Measurements from ENCODE around the gene SORCS1. TPM values are rescaled to one million over a fixed set of nuclear protein-coding genes. Genes with fewer than 3 reads are reported as not detected.

SORCS1 gene
- total RNA-seq, 1 experiment from 2014 or later: 0.11 TPM

DNA sequence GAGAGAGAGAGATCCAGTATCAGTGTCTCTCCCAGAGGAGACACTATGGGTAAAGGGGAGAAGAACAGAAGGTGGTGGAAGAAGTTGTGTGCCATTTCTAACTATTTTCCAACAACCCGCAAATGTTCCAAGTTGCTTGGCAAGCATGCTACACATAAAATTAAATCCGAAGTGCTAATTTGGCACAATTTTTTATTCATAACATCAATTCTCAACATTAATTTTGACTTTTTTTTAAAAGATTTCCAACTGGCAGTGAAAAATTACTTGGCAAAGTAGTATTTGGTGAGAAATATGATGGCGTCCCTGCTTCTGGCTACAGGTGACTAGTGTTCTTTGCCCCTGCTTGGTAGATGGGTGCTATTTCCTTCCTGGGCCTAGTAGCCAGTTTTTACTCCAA lies 622.0 kb downstream of the SORCS1 start:
- no peak for TF ChIP-seq EZH2 (IDR thresholded peaks at IDR 0.05; ENCODE audit: low read length, unreplicated experiment)
- Histone ChIP-seq H4K20me1 (ENCODE audit: low read length) (no peaks in the 10 kb centered on the region), H3K9me3 (ENCODE audit: low read length) (no peaks in the 10 kb centered on the region), H3K9ac (ENCODE audit: low read length) (no peak overlapping the region), H3K36me3 (ENCODE audit: low read depth, low read length) (no peaks in the 10 kb centered on the region), H2AFZ (ENCODE audit: low read length) (no peak overlapping the region), H3K27ac (ENCODE audit: low read length) (no peak overlapping the region), H3K4me1 (ENCODE audit: insufficient read depth, low read length) (peaks cover 22% of the 10 kb centered on the region), H3K4me3 (ENCODE audit: low read length) (no peak overlapping the region), H3F3A (ENCODE audit: low read length, unreplicated experiment) (no peaks in the 10 kb centered on the region), H3K27me3 (ENCODE audit: low read length) (no peaks in the 10 kb centered on the region), H3K4me2 (ENCODE audit: low read length) (no peak overlapping the region), H3K9me2 (replicated peaks; ENCODE audit: low read length) (no peaks in the 10 kb centered on the region), H3K79me2 (ENCODE audit: low read length) (no peaks in the 10 kb centered on the region)
- DNase-seq (no peak), ATAC-seq (no peak)
- intact Hi-C loops (cut with micrococcal nuclease): no loop called here
- POLR2A ChIA-PET (ENCODE audit: unreplicated experiment): no interaction called here
- CTCF ChIA-PET: no interaction called here
- BruUV-seq (replicated peaks): no TSS peak

DNA sequence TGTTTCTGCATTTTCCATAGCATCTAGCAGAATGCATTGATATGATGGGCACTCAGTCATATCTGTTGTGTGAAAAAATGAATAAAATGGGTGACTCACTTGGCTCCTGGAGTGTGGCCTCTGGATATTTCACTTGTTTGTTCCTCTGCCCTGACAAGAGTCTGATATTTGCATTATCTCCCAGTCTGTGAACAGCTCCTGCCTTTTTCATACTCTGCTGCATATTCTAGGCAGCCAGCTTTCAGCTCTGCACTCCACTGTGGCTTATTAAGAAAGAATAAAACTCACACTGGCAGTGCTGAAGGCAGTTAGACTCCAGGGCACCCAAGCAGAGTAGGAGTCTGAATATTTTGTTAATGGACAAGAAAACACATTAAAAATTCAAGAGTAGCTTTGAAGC lies 623.9 kb downstream of the SORCS1 start:
- TF ChIP-seq, protein P1, sequence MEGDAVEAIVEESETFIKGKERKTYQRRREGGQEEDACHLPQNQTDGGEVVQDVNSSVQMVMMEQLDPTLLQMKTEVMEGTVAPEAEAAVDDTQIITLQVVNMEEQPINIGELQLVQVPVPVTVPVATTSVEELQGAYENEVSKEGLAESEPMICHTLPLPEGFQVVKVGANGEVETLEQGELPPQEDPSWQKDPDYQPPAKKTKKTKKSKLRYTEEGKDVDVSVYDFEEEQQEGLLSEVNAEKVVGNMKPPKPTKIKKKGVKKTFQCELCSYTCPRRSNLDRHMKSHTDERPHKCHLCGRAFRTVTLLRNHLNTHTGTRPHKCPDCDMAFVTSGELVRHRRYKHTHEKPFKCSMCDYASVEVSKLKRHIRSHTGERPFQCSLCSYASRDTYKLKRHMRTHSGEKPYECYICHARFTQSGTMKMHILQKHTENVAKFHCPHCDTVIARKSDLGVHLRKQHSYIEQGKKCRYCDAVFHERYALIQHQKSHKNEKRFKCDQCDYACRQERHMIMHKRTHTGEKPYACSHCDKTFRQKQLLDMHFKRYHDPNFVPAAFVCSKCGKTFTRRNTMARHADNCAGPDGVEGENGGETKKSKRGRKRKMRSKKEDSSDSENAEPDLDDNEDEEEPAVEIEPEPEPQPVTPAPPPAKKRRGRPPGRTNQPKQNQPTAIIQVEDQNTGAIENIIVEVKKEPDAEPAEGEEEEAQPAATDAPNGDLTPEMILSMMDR (conservative IDR thresholded peaks at IDR 0.05; ENCODE audit: low read depth, low read length): no peak
- no peak for TF ChIP-seq EZH2phosphoT487 (IDR thresholded peaks at IDR 0.05; ENCODE audit: borderline replicate concordance, low read length)
- no peak for TF ChIP-seq EZH2 (IDR thresholded peaks at IDR 0.05; ENCODE audit: low read length, unreplicated experiment)
- DNase-seq (peak; percentile 76), ATAC-seq (peak; percentile 73)
- intact Hi-C loops (cut with micrococcal nuclease): no loop called here
- peak overlapping the region; percentile 68 for H3K27ac ChIP-seq (ENCODE audit: low read length)
- H3K9me3 ChIP-seq (ENCODE audit: low read length): no peaks in the 10 kb centered on the region
- H3K4me1 ChIP-seq (ENCODE audit: insufficient read depth, low read length): peaks cover 14% of the 10 kb centered on the region
- peak overlapping the region; percentile 45 for H3K9ac ChIP-seq (ENCODE audit: low read length)
- no peaks in the 10 kb centered on the region for H3K36me3 ChIP-seq (ENCODE audit: low read depth, low read length)
- H3K79me2 ChIP-seq (ENCODE audit: low read length): no peaks in the 10 kb centered on the region
- H3K27me3 ChIP-seq (ENCODE audit: low read length): no peaks in the 10 kb centered on the region
- no peaks in the 10 kb centered on the region for H3K9me2 ChIP-seq (replicated peaks; ENCODE audit: low read length)
- no TSS peak for BruUV-seq (replicated peaks)
- H3K4me2 ChIP-seq (ENCODE audit: low read length): 0 out of 2 replicates have a peak overlapping the region, but pooled peaks have one; percentile 10
- no peaks in the 10 kb centered on the region for H4K20me1 ChIP-seq (ENCODE audit: low read length)
- ChIA-PET CTCF (no interaction called here), POLR2A (ENCODE audit: unreplicated experiment) (interaction anchor here (0.8 kb wide), 2 partner anchors 31 to 491 kb away, joined by 3 to 4 read pairs; no protein-coding TSS in a partner anchor)
- no peak overlapping the region for H3K4me3 ChIP-seq (ENCODE audit: low read length)
- no peaks in the 10 kb centered on the region for H3F3A ChIP-seq (ENCODE audit: low read length, unreplicated experiment)
- no peak overlapping the region for H2AFZ ChIP-seq (ENCODE audit: low read length)

DNA sequence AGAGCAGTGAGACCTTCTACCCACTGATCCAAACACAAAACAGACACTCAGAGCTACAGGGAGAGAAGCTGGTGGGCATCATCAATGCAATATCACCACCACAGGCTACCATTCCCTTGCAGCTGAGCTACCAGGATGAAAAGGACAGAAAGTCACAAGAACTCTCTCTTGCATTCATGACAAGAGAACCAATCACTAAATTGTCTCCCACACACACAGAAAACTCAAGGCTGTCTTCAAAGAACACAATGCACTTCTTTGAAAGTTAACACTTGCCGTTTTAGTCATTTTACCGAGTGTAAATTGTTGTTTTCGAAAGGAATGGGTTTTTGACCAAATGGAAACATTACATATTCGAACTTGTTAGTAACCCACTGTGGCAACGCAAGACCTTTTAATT lies 626.6 kb downstream of the SORCS1 start:
- H3K9me3 ChIP-seq (ENCODE audit: low read length): no peaks in the 10 kb centered on the region
- H3F3A ChIP-seq (ENCODE audit: low read length, unreplicated experiment): no peaks in the 10 kb centered on the region
- H3K4me1 ChIP-seq (ENCODE audit: insufficient read depth, low read length): peaks cover 14% of the 10 kb centered on the region
- no peaks in the 10 kb centered on the region for H3K27me3 ChIP-seq (ENCODE audit: low read length)
- H3K9ac ChIP-seq (ENCODE audit: low read length): no peak overlapping the region
- no peak for ATAC-seq
- ChIA-PET POLR2A (ENCODE audit: unreplicated experiment) (no interaction called here), CTCF (no interaction called here)
- H3K27ac ChIP-seq (ENCODE audit: low read length): peak overlapping the region; percentile 10; the same call in 1 of the 2 replicates
- TF ChIP-seq EZH2phosphoT487 (IDR thresholded peaks at IDR 0.05; ENCODE audit: borderline replicate concordance, low read length): no peak
- TF ChIP-seq, protein P1 (conservative IDR thresholded peaks at IDR 0.05; ENCODE audit: low read depth, low read length): no peak
- TF ChIP-seq EZH2 (IDR thresholded peaks at IDR 0.05; ENCODE audit: low read length, unreplicated experiment): no peak
- no peak overlapping the region for H3K4me3 ChIP-seq (ENCODE audit: low read length)
- no peaks in the 10 kb centered on the region for H4K20me1 ChIP-seq (ENCODE audit: low read length)
- no peaks in the 10 kb centered on the region for H3K79me2 ChIP-seq (ENCODE audit: low read length)
- no peaks in the 10 kb centered on the region for H3K9me2 ChIP-seq (replicated peaks; ENCODE audit: low read length)
- H3K36me3 ChIP-seq (ENCODE audit: low read depth, low read length): no peaks in the 10 kb centered on the region
- intact Hi-C loops (cut with micrococcal nuclease): no loop called here
- H2AFZ ChIP-seq (ENCODE audit: low read length): peak overlapping the region; percentile 28; the same call in 1 of the 2 replicates
- no peak for DNase-seq
- no peak overlapping the region for H3K4me2 ChIP-seq (ENCODE audit: low read length)
- BruUV-seq (replicated peaks): no TSS peak
